Sigmoid colon (tissue), 7 donors: ENCODE data around the gene TLE1. TPM values are rescaled to one million over a fixed set of nuclear protein-coding genes. Genes with fewer than 3 reads are reported as not detected.

Source experiments
- DNase-seq: peaks from one replicate; pipeline ENCODE4 v3.0.0-alpha.2; 2019
- H3K27ac ChIP-seq, 4 donors: fragments of 200-600 bp; sonication (generic); one replicate each; pipeline ENCODE4 v1.5.1; 2016 to 2019; ENCODE audit warnings: mild to moderate bottlenecking in 1 of 4
- H3K27me3 ChIP-seq, 3 donors: fragments of 200-600 bp; sonication (generic); one replicate each; pipeline ENCODE4 v1.5.1; 2019; ENCODE audit warnings: mild to moderate bottlenecking in 1 of 3
- H3K36me3 ChIP-seq, 4 donors: fragments of 200-600 bp; sonication (generic); one replicate each; pipeline ENCODE4 v1.5.1; 2016 to 2019
- H3K4me1 ChIP-seq, 4 donors: fragments of 200-600 bp; sonication (generic); one replicate each; pipeline ENCODE4 v1.5.1; 2017 to 2019
- H3K4me3 ChIP-seq, 4 donors: fragments of 200-600 bp; sonication (generic); one replicate each; pipeline ENCODE4 v1.5.1; 2017 to 2019; ENCODE audit warnings: mild to moderate bottlenecking in 2 of 4, moderate library complexity in 1 of 4
- H3K9me3 ChIP-seq, 4 donors: fragments of 200-600 bp in 3 of 4; sonication (generic) in 3 of 4; one replicate each; pipeline versions ENCODE4 v1.5.1 to v1.6.1; 2013 to 2019
- CTCF ChIP-seq, 4 experiments: fragments of 450-650 bp in 3 of 4; fragments of 200-600 bp in 1 of 4; IDR thresholded peaks; one replicate each; pipeline ENCODE4 v1.5.1; 2016 to 2019; ENCODE audit warnings: antibody characterized with exemption in 4 of 4, mild to moderate bottlenecking in 3 of 4, moderate library complexity in 2 of 4
- EP300 ChIP-seq, 4 donors: sonication (generic); formaldehyde crosslinking; IDR thresholded peaks; one replicate each; pipeline ENCODE4 v1.6.1; 2017; ENCODE audit warnings: antibody characterized with exemption in 4 of 4
- POLR2A ChIP-seq, 2 donors: fragments of 450-650 bp; IDR thresholded peaks; one replicate each; pipeline ENCODE4 v1.6.1; 2016; ENCODE audit warnings: antibody characterized with exemption in 2 of 2, mild to moderate bottlenecking in 2 of 2, moderate library complexity in 2 of 2
- POLR2AphosphoS5 ChIP-seq, 4 donors: sonication (generic); formaldehyde crosslinking; IDR thresholded peaks; one replicate each; pipeline ENCODE4 v1.6.1; 2017; ENCODE audit warnings: antibody characterized with exemption in 4 of 4
- WGBS, 2 donors: extraction: QIAGEN DNeasy Blood & Tissue Kit; methylation state at CpG; one replicate each; pipeline ENCODE4 v1.1.7; 2013; 5-methylcytosine and 5-hydroxymethylcytosine counted together
- intact Hi-C: fragments of 100-400 bp; cut with DNase I; formaldehyde crosslinking; loops from one replicate; pipeline ENCODE4 v1.15.1; 2023
- polyA plus RNA-seq, 3 donors: library from polyadenylated mRNA; stranded (reverse); fragments of 200-250 nt; gene quantifications; one replicate each; pipeline ENCODE4 v1.2.3, GENCODE V29; 2013
- total RNA-seq, 4 donors: library from RNA; depleted of rRNA; stranded (reverse); fragments of >200 nt; gene quantifications; one replicate each; pipeline ENCODE4 v1.1.0, GENCODE V29; 2016
- donor health status: healthy with polysubstance abuse.
- donor health status: Bipolar disorder and iron deficiency.
- donor health status: healthy.

TLE1 gene
- total and polyA plus RNA-seq, 7 donors: 28.9 to 54.6 (median 45.7) TPM

- no peak overlapping the region for H3K4me3 ChIP-seq
- no peak overlapping the region for H3K27ac ChIP-seq
- 69 to 86% methylated on average over 3 of the region's 3 CpGs for WGBS, 2 donors
- no peak for DNase-seq
- TF ChIP-seq POLR2A (IDR thresholded peaks at IDR 0.05) (no peak), EP300 (IDR thresholded peaks at IDR 0.05) (no peak), POLR2AphosphoS5 (IDR thresholded peaks at IDR 0.05) (no peak), CTCF (IDR thresholded peaks at IDR 0.05) (no peak)
- intact Hi-C loops: loop anchor here (10.0 kb wide), 1 partner anchor 205 kb away; no protein-coding TSS in a partner anchor
- H3K4me1 ChIP-seq: peaks cover 0 to 11% (median 5%) of the 10 kb centered on the region in 4 donors
- peaks cover 0 to 56% (median 3%) of the 10 kb centered on the region in 4 donors for H3K36me3 ChIP-seq
- no peaks in the 10 kb centered on the region for H3K27me3 ChIP-seq
- H3K9me3 ChIP-seq: no peaks in the 10 kb centered on the region
Measured at GRCh38 chr9:81619353-81620001, 69.9 kb downstream of the TLE1 start.

- no peak overlapping the region for H3K4me3 ChIP-seq
- H3K4me1 ChIP-seq: peaks cover 0 to 17% (median 10%) of the 10 kb centered on the region in 4 donors
- intact Hi-C loops: loop anchor here (10.0 kb wide), 1 partner anchor 206 kb away; no protein-coding TSS in a partner anchor
- peaks cover 0 to 59% (median 3%) of the 10 kb centered on the region in 4 donors for H3K36me3 ChIP-seq
- no peak for TF ChIP-seq POLR2AphosphoS5 (IDR thresholded peaks at IDR 0.05)
- TF ChIP-seq CTCF (IDR thresholded peaks at IDR 0.05): no peak
- no peak for TF ChIP-seq POLR2A (IDR thresholded peaks at IDR 0.05)
- TF ChIP-seq EP300 (IDR thresholded peaks at IDR 0.05): no peak
- H3K27me3 ChIP-seq: no peaks in the 10 kb centered on the region
- no peaks in the 10 kb centered on the region for H3K9me3 ChIP-seq
- no peak for DNase-seq
- H3K27ac ChIP-seq: no peak overlapping the region
- 9 to 69% methylated on average over 1 of the region's 1 CpG for WGBS, 2 donors
Measured at GRCh38 chr9:81618923-81619322, 70.4 kb downstream of the TLE1 start.

- H3K27me3 ChIP-seq: no peaks in the 10 kb centered on the region
- peaks cover 0 to 70% (median 6%) of the 10 kb centered on the region in 4 donors for H3K36me3 ChIP-seq
- no peak overlapping the region for H3K27ac ChIP-seq
- 93% methylated on average over 4 of the region's 4 CpGs for WGBS, 2 donors
- peaks cover 0 to 37% (median 29%) of the 10 kb centered on the region in 4 donors for H3K4me1 ChIP-seq
- no peaks in the 10 kb centered on the region for H3K9me3 ChIP-seq
- H3K4me3 ChIP-seq: no peak overlapping the region
- intact Hi-C loops: loop anchor here (10.0 kb wide), 1 partner anchor 209 kb away; no protein-coding TSS in a partner anchor
- DNase-seq: no peak
- TF ChIP-seq POLR2A (IDR thresholded peaks at IDR 0.05) (no peak), CTCF (IDR thresholded peaks at IDR 0.05) (no peak), POLR2AphosphoS5 (IDR thresholded peaks at IDR 0.05) (no peak), EP300 (IDR thresholded peaks at IDR 0.05) (no peak)
Measured at GRCh38 chr9:81616141-81616540, 73.2 kb downstream of the TLE1 start.

GRCh38 chr9:81614335-81614734 is 75.0 kb downstream of the TLE1 start:
- Histone ChIP-seq H3K4me1 (peaks cover 0 to 47% (median 39%) of the 10 kb centered on the region in 4 donors), H3K27me3 (no peaks in the 10 kb centered on the region), H3K36me3 (peaks cover 0 to 76% (median 6%) of the 10 kb centered on the region in 4 donors), H3K27ac (peak overlapping the region; percentile 82 to 89 (median 84)), H3K9me3 (no peaks in the 10 kb centered on the region), H3K4me3 (no peak overlapping the region)
- intact Hi-C loops: loop anchor here (5.0 to 10.0 kb wide), 3 partner anchors 117 to 217 kb away; no protein-coding TSS in a partner anchor
- TF ChIP-seq POLR2A (IDR thresholded peaks at IDR 0.05) (no peak), POLR2AphosphoS5 (IDR thresholded peaks at IDR 0.05) (no peak), CTCF (IDR thresholded peaks at IDR 0.05) (no peak), EP300 (IDR thresholded peaks at IDR 0.05) (no peak)
- 97% methylated on average over 6 of the region's 6 CpGs for WGBS, 2 donors
- DNase-seq: no peak
